Prostate gland (tissue), 2 donors: Measurements from ENCODE around the gene MAMLD1. TPM values are rescaled to one million over a fixed set of nuclear protein-coding genes. Genes with fewer than 3 reads are reported as not detected.

Source experiments
- DNase-seq: peaks from one replicate; pipeline ENCODE4 v3.0.0-alpha.2; 2019; ENCODE audit warnings: low spot score
- H3K27ac ChIP-seq, 2 donors: fragments of 200-600 bp; sonication (generic); 2 replicates each; pipeline ENCODE4 v1.5.1; 2017 to 2019
- H3K27me3 ChIP-seq: fragments of 200-600 bp; sonication (generic); replicated peaks from 2 replicates; pipeline ENCODE4 v1.5.1; 2019; ENCODE audit not compliant: insufficient read depth
- H3K36me3 ChIP-seq, 2 donors: fragments of 200-600 bp; sonication (generic); 1 replicate in 1 of 2; 2 replicates in 1 of 2; pipeline versions ENCODE4 v1.5.1 to v1.8.1; 2017 to 2019
- H3K4me1 ChIP-seq: fragments of 200-600 bp; sonication (generic); replicated peaks from 2 replicates; pipeline ENCODE4 v1.5.1; 2019
- H3K4me3 ChIP-seq, 2 donors: fragments of 200-600 bp; sonication (generic); 2 replicates each; pipeline ENCODE4 v1.5.1; 2017 to 2019
- H3K9me3 ChIP-seq: fragments of 200-600 bp; sonication (generic); 2 replicates; pipeline ENCODE4 v1.5.1; 2017
- CTCF ChIP-seq, 4 experiments: fragments of 200-600 bp in 2 of 4; fragments of 450-650 bp in 2 of 4; sonication (generic) in 2 of 4; IDR thresholded peaks; 1 replicate in 3 of 4; 2 replicates in 1 of 4; pipeline ENCODE4 v1.5.1; 2016 to 2019; ENCODE audit warnings: antibody characterized with exemption in 4 of 4, mild to moderate bottlenecking in 2 of 4, moderate library complexity in 2 of 4
- POLR2A ChIP-seq: fragments of 450-650 bp; IDR thresholded peaks from one replicate; pipeline ENCODE4 v1.6.1; 2016; ENCODE audit warnings: antibody characterized with exemption, mild to moderate bottlenecking
- POLR2AphosphoS5 ChIP-seq: sonication (generic); formaldehyde crosslinking; IDR thresholded peaks from one replicate; pipeline ENCODE4 v1.6.1; 2017; ENCODE audit warnings: antibody characterized with exemption
- WGBS: methylation state at CpG from one replicate; pipeline ENCODE4 v1.1.5; 2018; 5-methylcytosine and 5-hydroxymethylcytosine counted together
- intact Hi-C: fragments of 100-400 bp; cut with DNase I; formaldehyde crosslinking; loops from one replicate; pipeline ENCODE4 v1.14.2; 2022
- total RNA-seq, 2 donors: library from RNA; depleted of rRNA; stranded (reverse); fragments of >200 nt; gene quantifications; one replicate each; pipeline ENCODE4 v1.1.0, GENCODE V29; 2016

Gene MAMLD1
- total RNA-seq, 2 donors from 2014 or later, result 2.2 to 51.7 TPM

GRCh38 chrX:150456941-150457340, 93.8 kb downstream of the MAMLD1 start:
- no peak for DNase-seq
- 100% methylated on average over 1 of the region's 1 CpG for WGBS

GRCh38 chrX:150459196-150459595, 96.1 kb downstream of the MAMLD1 start:
- Histone ChIP-seq H3K4me3 (no peak overlapping the region), H3K27me3 (no peaks in the 10 kb centered on the region), H3K36me3 (no peaks in the 10 kb centered on the region), H3K9me3 (no peaks in the 10 kb centered on the region), H3K4me1 (no peaks in the 10 kb centered on the region), H3K27ac (no peak overlapping the region)
- intact Hi-C loops, result no loop called here
- TF ChIP-seq CTCF (IDR thresholded peaks at IDR 0.05), result no peak
- TF ChIP-seq POLR2AphosphoS5, result no peak
- no peak for TF ChIP-seq POLR2A
- DNase-seq, result no peak

More at GRCh38 chrX:150456941-150457340, 93.8 kb downstream of the MAMLD1 start:
- H3K4me1 ChIP-seq, result no peaks in the 10 kb centered on the region
- TF ChIP-seq POLR2AphosphoS5 (no peak), CTCF (IDR thresholded peaks at IDR 0.05) (no peak), POLR2A (no peak)
- H3K4me3 ChIP-seq, result no peak overlapping the region
- H3K27ac ChIP-seq, result no peak overlapping the region
- H3K27me3 ChIP-seq, result no peaks in the 10 kb centered on the region
- intact Hi-C loops, result no loop called here
- H3K9me3 ChIP-seq, result no peaks in the 10 kb centered on the region
- no peaks in the 10 kb centered on the region for H3K36me3 ChIP-seq

GRCh38 chrX:150460063-150460462, 96.9 kb downstream of the MAMLD1 start:
- H3K4me1 ChIP-seq, result no peaks in the 10 kb centered on the region
- H3K36me3 ChIP-seq, result no peaks in the 10 kb centered on the region
- DNase-seq, result no peak
- no peak for TF ChIP-seq POLR2A
- no peak for TF ChIP-seq POLR2AphosphoS5
- no peak for TF ChIP-seq CTCF (IDR thresholded peaks at IDR 0.05)
- intact Hi-C loops, result no loop called here
- no CpG with 5 or more reads among the region's 1 CpG for WGBS
- no peaks in the 10 kb centered on the region for H3K9me3 ChIP-seq
- no peak overlapping the region for H3K27ac ChIP-seq
- H3K4me3 ChIP-seq, result no peak overlapping the region
- no peaks in the 10 kb centered on the region for H3K27me3 ChIP-seq

DNA sequence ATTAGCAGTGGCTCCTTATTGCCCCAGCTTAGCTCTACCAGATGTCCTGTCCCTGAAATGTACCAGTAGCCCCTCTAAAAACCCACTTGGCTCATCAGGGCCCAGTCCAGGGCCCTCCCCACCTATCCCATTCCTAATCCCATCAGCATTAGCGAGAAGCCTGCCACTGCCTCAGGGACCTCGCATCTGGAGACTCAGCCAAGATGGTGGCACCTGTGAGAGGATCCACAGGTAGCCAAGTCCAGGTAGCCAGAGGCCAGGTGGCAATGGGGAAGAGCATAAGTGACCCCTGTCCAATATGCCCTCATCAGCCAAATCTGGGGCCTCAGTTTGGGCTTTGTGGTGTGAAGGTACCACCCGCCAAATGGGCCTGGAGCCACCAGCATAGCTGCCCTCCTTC, 97.7 kb downstream of the MAMLD1 start:
- DNase-seq, result no peak
- 100% methylated on average over 1 of the region's 3 CpGs for WGBS
- no peak overlapping the region for H3K4me3 ChIP-seq
- H3K27me3 ChIP-seq, result no peaks in the 10 kb centered on the region
- H3K36me3 ChIP-seq, result no peaks in the 10 kb centered on the region
- no peak overlapping the region for H3K27ac ChIP-seq
- no peak for TF ChIP-seq POLR2A
- no peak for TF ChIP-seq POLR2AphosphoS5
- no peak for TF ChIP-seq CTCF (IDR thresholded peaks at IDR 0.05)
- H3K4me1 ChIP-seq, result no peaks in the 10 kb centered on the region
- intact Hi-C loops, result no loop called here
- no peaks in the 10 kb centered on the region for H3K9me3 ChIP-seq

- Histone ChIP-seq H3K9me3 (no peaks in the 10 kb centered on the region), H3K27ac (no peak overlapping the region), H3K27me3 (no peaks in the 10 kb centered on the region), H3K4me3 (no peak overlapping the region), H3K4me1 (no peaks in the 10 kb centered on the region), H3K36me3 (no peaks in the 10 kb centered on the region)
- no peak for TF ChIP-seq POLR2A
- TF ChIP-seq CTCF (IDR thresholded peaks at IDR 0.05), result no peak
- TF ChIP-seq POLR2AphosphoS5, result no peak
- 88% methylated on average over 1 of the region's 1 CpG for WGBS
- intact Hi-C loops, result no loop called here
- no peak for DNase-seq
Measured at GRCh38 chrX:150463566-150463965, 100.4 kb downstream of the MAMLD1 start.
